ENCODE results near the gene POGZ. TPM values are rescaled to one million over a fixed set of nuclear protein-coding genes. Genes with fewer than 3 reads are reported as not detected.

The POGZ gene
- total RNA-seq, 6 experiments from 2014 or later = 34.9 to 40.3 (median 37.9) TPM

- Mint-ChIP-seq H3K27ac (no peak overlapping the region), H3K4me1 (ENCODE audit: low read depth) (peaks cover 29% of the 10 kb centered on the region), H3K27me3 (ENCODE audit: insufficient read depth) (peaks cover 12% of the 10 kb centered on the region), H3K9me3 (no peaks in the 10 kb centered on the region), H3K4me3 (no peak overlapping the region), H3K36me3 (ENCODE audit: low read depth) (no peaks in the 10 kb centered on the region)
- no peak for DNase-seq
- no peak for TF ChIP-seq CTCF (IDR thresholded peaks at IDR 0.05)
Measured at GRCh38 chr1:151370211-151370911, 88.9 kb downstream of the POGZ start.

GRCh38 chr1:151369621-151370048 lies 89.7 kb downstream of the POGZ start:
- Mint-ChIP-seq H3K4me1 (ENCODE audit: low read depth) (peaks cover 29% of the 10 kb centered on the region), H3K9me3 (no peaks in the 10 kb centered on the region), H3K27ac (no peak overlapping the region), H3K27me3 (ENCODE audit: insufficient read depth) (peaks cover 10% of the 10 kb centered on the region), H3K4me3 (no peak overlapping the region), H3K36me3 (ENCODE audit: low read depth) (no peaks in the 10 kb centered on the region)
- 0 out of 2 replicates have a peak, but pooled peaks have one; percentile 10 for TF ChIP-seq CTCF (IDR thresholded peaks at IDR 0.05)
- DNase-seq = no peak

- no peak for TF ChIP-seq CTCF (IDR thresholded peaks at IDR 0.05)
- no peak for DNase-seq
- Mint-ChIP-seq H3K4me3 (no peak overlapping the region), H3K36me3 (ENCODE audit: low read depth) (peaks cover 2% of the 10 kb centered on the region), H3K9me3 (peaks cover under 1% of the 10 kb centered on the region; the same call in 1 of the 2 replicates), H3K27ac (no peak overlapping the region), H3K27me3 (ENCODE audit: insufficient read depth) (peaks cover 8% of the 10 kb centered on the region), H3K4me1 (ENCODE audit: low read depth) (peaks cover 29% of the 10 kb centered on the region)
Measured at GRCh38 chr1:151369302-151369610, 90.0 kb downstream of the POGZ start.

GRCh38 chr1:151368393-151369301 lies 90.6 kb downstream of the POGZ start:
- Mint-ChIP-seq H3K4me3 (no peak overlapping the region), H3K36me3 (ENCODE audit: low read depth) (peaks cover 9% of the 10 kb centered on the region), H3K27me3 (ENCODE audit: insufficient read depth) (peaks cover 8% of the 10 kb centered on the region), H3K9me3 (peaks cover 7% of the 10 kb centered on the region), H3K4me1 (ENCODE audit: low read depth) (peaks cover 29% of the 10 kb centered on the region), H3K27ac (no peak overlapping the region)
- no peak for TF ChIP-seq CTCF (IDR thresholded peaks at IDR 0.05)
- no peak for DNase-seq

GRCh38 chr1:151367658-151368392 lies 91.5 kb downstream of the POGZ start:
- peaks cover 23% of the 10 kb centered on the region for H3K4me1 Mint-ChIP-seq (ENCODE audit: low read depth)
- peaks cover 17% of the 10 kb centered on the region for H3K36me3 Mint-ChIP-seq (ENCODE audit: low read depth)
- peaks cover 5% of the 10 kb centered on the region; the same call in 1 of the 2 replicates for H3K27me3 Mint-ChIP-seq (ENCODE audit: insufficient read depth)
- no peak overlapping the region for H3K27ac Mint-ChIP-seq
- no peak for DNase-seq
- peaks cover 15% of the 10 kb centered on the region for H3K9me3 Mint-ChIP-seq
- no peak for TF ChIP-seq CTCF (IDR thresholded peaks at IDR 0.05)
- no peak overlapping the region for H3K4me3 Mint-ChIP-seq

All from HFFc6 (cell line).